RWPE2 (cell line): ENCODE measurements around the gene FZD7.
A peak's percentile ranks its signal among the peaks of the same experiment; 100 is the strongest.

Experiments used
- ATAC-seq: fragments of 200-7000 bp; cut with Tn5 transposase; 3 replicates; pipeline ENCODE4 v1.9.1; 2021; ENCODE audit warnings: low read depth
- DNase-seq: peaks from one replicate; pipeline ENCODE4 v3.0.0-alpha.2; 2020; ENCODE audit warnings: low spot score
- H3K27ac ChIP-seq: fragments of 450-650 bp; 2 replicates; pipeline ENCODE4 v1.5.1; 2017; ENCODE audit warnings: mild to moderate bottlenecking; ENCODE audit not compliant: poor library complexity, severe bottlenecking
- H3K27me3 ChIP-seq: fragments of 250-450 bp; sonication (Bioruptor Pico); 2 replicates; pipeline ENCODE4 v1.5.1; 2021; ENCODE audit warnings: mild to moderate bottlenecking, moderate library complexity; ENCODE audit not compliant: insufficient read depth, poor library complexity, severe bottlenecking
- H3K36me3 ChIP-seq: fragments of 250-450 bp; sonication (Bioruptor Pico); 2 replicates; pipeline ENCODE4 v1.5.1; 2020; ENCODE audit warnings: low read depth, mild to moderate bottlenecking, moderate library complexity
- H3K4me1 ChIP-seq: fragments of 250-450 bp; sonication (Bioruptor Pico); 2 replicates; pipeline ENCODE4 v1.5.1; 2021; ENCODE audit warnings: mild to moderate bottlenecking, moderate library complexity; ENCODE audit not compliant: insufficient read depth, poor library complexity, severe bottlenecking
- H3K4me3 ChIP-seq: fragments of 250-450 bp; sonication (Bioruptor Pico); 2 replicates; pipeline ENCODE4 v1.5.1; 2021; ENCODE audit warnings: mild to moderate bottlenecking, moderate library complexity; ENCODE audit not compliant: severe bottlenecking
- H3K9me3 ChIP-seq: fragments of 250-450 bp; sonication (Bioruptor Pico); 2 replicates; pipeline ENCODE4 v1.5.1; 2021; ENCODE audit warnings: mild to moderate bottlenecking, moderate library complexity; ENCODE audit not compliant: severe bottlenecking
- TF ChIP-seq, protein P1 (sequence below): fragments of 450-650 bp; IDR thresholded peaks from one replicate; pipeline ENCODE4 v1.5.1; 2017; ENCODE audit warnings: mild to moderate bottlenecking, moderate library complexity; ENCODE audit not compliant: poor library complexity, severe bottlenecking

FZD7 gene

DNA sequence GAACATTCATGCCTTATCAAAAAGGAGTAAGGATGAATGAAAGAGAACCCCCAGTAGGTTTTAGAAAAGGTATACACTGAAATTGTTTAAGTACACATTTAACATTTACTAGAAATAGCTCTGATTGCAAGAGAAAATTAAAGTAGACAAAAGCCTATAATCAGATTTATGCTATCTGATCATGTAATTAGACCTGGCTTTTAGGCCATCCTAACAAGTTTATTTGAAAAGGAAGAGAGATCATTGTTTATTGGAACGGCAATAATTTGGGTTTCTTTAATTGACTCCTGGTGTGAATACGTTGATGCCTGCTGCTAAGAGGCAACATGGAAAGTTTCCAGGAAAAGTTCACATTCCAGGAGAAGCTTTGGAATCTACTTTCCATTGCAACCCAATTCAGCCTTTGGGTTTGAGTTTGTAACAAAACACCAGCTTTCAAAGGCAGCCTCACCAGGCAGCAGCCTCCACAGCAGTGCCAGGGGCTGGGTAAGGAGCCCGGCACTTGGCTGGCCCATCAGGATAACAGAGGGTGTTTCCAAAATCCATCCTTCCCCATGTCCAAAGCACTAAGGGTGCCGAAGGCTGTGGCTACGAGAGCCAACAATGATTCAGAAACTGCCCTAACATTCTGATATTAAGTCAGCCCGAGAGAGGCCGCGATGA is 18.0 kb downstream of the FZD7 start:
- Histone ChIP-seq H3K36me3 (no peaks in the 10 kb centered on the region), H3K4me3 (no peak overlapping the region), H3K4me1 (no peaks in the 10 kb centered on the region), H3K27ac (no peak overlapping the region), H3K27me3 (no peaks in the 10 kb centered on the region), H3K9me3 (no peaks in the 10 kb centered on the region)
- TF ChIP-seq, protein P1, sequence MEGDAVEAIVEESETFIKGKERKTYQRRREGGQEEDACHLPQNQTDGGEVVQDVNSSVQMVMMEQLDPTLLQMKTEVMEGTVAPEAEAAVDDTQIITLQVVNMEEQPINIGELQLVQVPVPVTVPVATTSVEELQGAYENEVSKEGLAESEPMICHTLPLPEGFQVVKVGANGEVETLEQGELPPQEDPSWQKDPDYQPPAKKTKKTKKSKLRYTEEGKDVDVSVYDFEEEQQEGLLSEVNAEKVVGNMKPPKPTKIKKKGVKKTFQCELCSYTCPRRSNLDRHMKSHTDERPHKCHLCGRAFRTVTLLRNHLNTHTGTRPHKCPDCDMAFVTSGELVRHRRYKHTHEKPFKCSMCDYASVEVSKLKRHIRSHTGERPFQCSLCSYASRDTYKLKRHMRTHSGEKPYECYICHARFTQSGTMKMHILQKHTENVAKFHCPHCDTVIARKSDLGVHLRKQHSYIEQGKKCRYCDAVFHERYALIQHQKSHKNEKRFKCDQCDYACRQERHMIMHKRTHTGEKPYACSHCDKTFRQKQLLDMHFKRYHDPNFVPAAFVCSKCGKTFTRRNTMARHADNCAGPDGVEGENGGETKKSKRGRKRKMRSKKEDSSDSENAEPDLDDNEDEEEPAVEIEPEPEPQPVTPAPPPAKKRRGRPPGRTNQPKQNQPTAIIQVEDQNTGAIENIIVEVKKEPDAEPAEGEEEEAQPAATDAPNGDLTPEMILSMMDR, result no peak
- no peak for ATAC-seq
- no peak for DNase-seq

DNA sequence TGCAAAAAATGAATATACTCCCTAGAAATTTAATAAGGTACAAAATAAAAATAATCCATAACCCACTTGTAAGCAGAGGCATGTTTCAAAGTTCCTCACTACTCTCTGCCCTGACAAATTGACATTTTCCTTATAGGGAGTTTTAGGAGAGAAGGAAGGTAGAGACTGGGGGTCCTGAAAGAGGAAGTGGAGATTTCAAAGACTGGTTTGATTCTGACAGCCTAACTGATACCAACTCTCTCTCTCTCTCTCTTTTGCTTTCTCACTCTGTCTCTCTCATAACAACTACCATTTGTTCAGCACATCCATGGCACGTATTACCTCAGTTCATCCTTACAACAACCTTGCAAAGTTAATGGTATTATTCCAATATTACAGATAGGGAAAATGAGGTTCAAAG is 18.6 kb downstream of the FZD7 start:
- H3K27me3 ChIP-seq, result no peaks in the 10 kb centered on the region
- no peak for ATAC-seq
- TF ChIP-seq, protein P1, result no peak

DNA sequence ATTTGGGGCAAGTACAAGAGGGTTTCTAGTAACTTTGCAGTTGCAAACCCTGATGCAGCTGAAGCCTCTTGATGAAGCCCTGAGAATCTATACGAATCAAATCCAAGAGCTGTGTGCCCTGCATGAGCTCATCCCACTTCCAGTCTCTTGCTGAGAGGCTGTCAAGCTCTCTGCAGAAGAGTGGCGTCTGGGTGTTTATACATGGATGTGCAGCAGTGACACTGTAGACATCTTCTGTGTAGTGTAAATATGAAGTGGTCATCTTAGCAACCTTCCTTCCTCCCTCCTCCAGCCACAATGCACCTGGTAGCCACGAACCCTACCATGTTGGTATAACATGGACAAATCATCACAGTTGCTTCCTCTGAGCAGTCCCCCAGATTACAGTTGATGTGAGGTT is 21.0 kb downstream of the FZD7 start:
- no peak overlapping the region for H3K27ac ChIP-seq
- no peak overlapping the region for H3K4me3 ChIP-seq
- no peaks in the 10 kb centered on the region for H3K9me3 ChIP-seq
- no peaks in the 10 kb centered on the region for H3K36me3 ChIP-seq
- H3K4me1 ChIP-seq, result no peaks in the 10 kb centered on the region
- DNase-seq (no peak), ATAC-seq (no peak)
- TF ChIP-seq, protein P1, result no peak
- H3K27me3 ChIP-seq, result no peaks in the 10 kb centered on the region

More for the DNA sequence above, 18.6 kb downstream of the FZD7 start:
- no peak overlapping the region for H3K27ac ChIP-seq
- H3K9me3 ChIP-seq, result no peaks in the 10 kb centered on the region
- H3K36me3 ChIP-seq, result no peaks in the 10 kb centered on the region
- H3K4me3 ChIP-seq, result no peak overlapping the region
- no peak for DNase-seq
- no peaks in the 10 kb centered on the region for H3K4me1 ChIP-seq

DNA sequence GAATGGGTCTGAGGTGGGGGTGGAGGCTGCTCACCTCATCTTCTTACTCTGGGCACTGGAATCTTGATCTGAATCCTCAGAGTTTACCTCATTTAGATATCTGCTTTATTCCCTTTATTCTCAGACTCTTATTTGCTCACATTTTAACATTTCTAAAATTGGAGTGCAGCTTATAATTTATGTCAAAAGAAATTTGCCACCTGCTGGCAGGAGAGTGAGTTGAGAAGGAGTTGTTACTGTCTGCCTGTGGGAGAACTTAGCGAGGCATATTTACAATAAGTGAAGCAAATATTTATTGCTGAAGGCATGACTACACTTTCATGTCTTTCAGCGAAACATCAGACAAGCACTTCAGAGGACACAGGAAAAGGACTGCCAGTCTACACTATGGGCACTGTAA is 23.0 kb downstream of the FZD7 start:
- Histone ChIP-seq H3K27ac (no peak overlapping the region), H3K36me3 (no peaks in the 10 kb centered on the region), H3K27me3 (no peaks in the 10 kb centered on the region), H3K9me3 (no peaks in the 10 kb centered on the region), H3K4me3 (no peak overlapping the region), H3K4me1 (no peaks in the 10 kb centered on the region)
- DNase-seq, result no peak
- ATAC-seq, result no peak
- TF ChIP-seq, protein P1, result peak; percentile 28

DNA sequence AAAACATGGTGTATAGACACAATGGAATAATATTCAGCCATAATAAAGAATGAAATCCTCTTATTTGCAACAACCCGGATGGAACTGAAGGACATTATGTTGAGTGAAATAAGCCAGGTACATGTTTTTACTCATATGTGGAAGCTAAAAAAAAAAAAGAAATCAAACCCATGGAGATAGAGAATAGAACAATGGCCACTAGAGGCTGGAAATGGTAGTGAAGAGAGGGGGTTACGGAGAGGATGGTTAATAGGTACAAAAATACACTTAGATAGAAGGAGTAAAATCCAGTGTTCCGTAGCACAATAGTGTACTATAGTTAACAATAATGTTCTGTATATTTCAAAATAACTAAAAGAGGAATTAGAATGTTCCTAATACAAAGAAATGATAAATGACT is 26.6 kb downstream of the FZD7 start:
- DNase-seq, result no peak
- no peaks in the 10 kb centered on the region for H3K27me3 ChIP-seq
- ATAC-seq, result no peak
- H3K4me3 ChIP-seq, result no peak overlapping the region
- no peaks in the 10 kb centered on the region for H3K4me1 ChIP-seq
- H3K9me3 ChIP-seq, result no peaks in the 10 kb centered on the region
- H3K36me3 ChIP-seq, result no peaks in the 10 kb centered on the region
- TF ChIP-seq, protein P1, result peak; percentile 29
- H3K27ac ChIP-seq, result no peak overlapping the region
